Calu3 (cell line): Measurements from ENCODE around the gene LRFN2. TPM values are rescaled to one million over a fixed set of nuclear protein-coding genes. Genes with fewer than 3 reads are reported as not detected.

Source experiments
- BruUV-seq: library from RNA; stranded (reverse); fragments of 400-500 nt; replicated peaks from 2 replicates; lab custom pipeline; 2021; lab: Mats Ljungman, UMichigan
- CTCF ChIA-PET: fragments of 300-600 bp; sonication (Branson Sonifier 250); formaldehyde crosslinking; loops from one replicate; lab custom pipeline; 2022; ENCODE audit warnings: antibody characterized with exemption; lab: Charles Lee
- DNase-seq: peaks from one replicate; pipeline ENCODE4 v3.0.0; 2022
- H3K27ac Mint-ChIP-seq: one replicate; pipeline ENCODE4 v1.8.0; 2022; ENCODE audit warnings: mixed read lengths; ENCODE audit not compliant: unreplicated experiment
- H3K27me3 Mint-ChIP-seq: one replicate; pipeline ENCODE4 v1.8.0; 2022; ENCODE audit warnings: mixed read lengths; ENCODE audit not compliant: unreplicated experiment
- H3K36me3 Mint-ChIP-seq: one replicate; pipeline ENCODE4 v1.8.0; 2022; ENCODE audit warnings: mild to moderate bottlenecking, moderate library complexity, mixed read lengths; ENCODE audit not compliant: insufficient read depth, unreplicated experiment
- H3K4me1 Mint-ChIP-seq: one replicate; pipeline ENCODE4 v1.8.0; 2022; ENCODE audit warnings: mild to moderate bottlenecking, low read depth, mixed read lengths; ENCODE audit not compliant: unreplicated experiment
- H3K4me3 Mint-ChIP-seq: one replicate; pipeline ENCODE4 v1.8.0; 2022; ENCODE audit warnings: mild to moderate bottlenecking, low read depth, moderate library complexity, mixed read lengths; ENCODE audit not compliant: unreplicated experiment
- H3K9me3 Mint-ChIP-seq: one replicate; pipeline ENCODE4 v1.8.0; 2022; ENCODE audit warnings: low read depth, mixed read lengths; ENCODE audit not compliant: unreplicated experiment
- CTCF ChIP-seq: fragments of 200-600 bp; IDR thresholded peaks from one replicate; pipeline ENCODE4 v1.8.0; 2022; ENCODE audit warnings: antibody characterized with exemption; ENCODE audit not compliant: unreplicated experiment
- intact Hi-C: fragments of 100-400 bp; cut with micrococcal nuclease; formaldehyde crosslinking; loops from one replicate; pipeline ENCODE4 v1.10.0; 2022; ENCODE audit not compliant: unreplicated experiment
- total RNA-seq: library from RNA; stranded (reverse); gene quantifications from 2 replicates; pipeline ENCODE4 v1.2.3, GENCODE V29; 2022

The LRFN2 gene
- total RNA-seq, 1 experiment from 2014 or later: not detected

GRCh38 chr6:40350747-40351217 lies 236.4 kb downstream of the LRFN2 start:
- no peak for TF ChIP-seq CTCF
- Mint-ChIP-seq H3K27ac (no peak overlapping the region), H3K27me3 (no peaks in the 10 kb centered on the region), H3K9me3 (no peaks in the 10 kb centered on the region), H3K4me1 (no peaks in the 10 kb centered on the region), H3K4me3 (no peak overlapping the region), H3K36me3 (no peaks in the 10 kb centered on the region)
- intact Hi-C loops: no loop called here
- DNase-seq: no peak
- CTCF ChIA-PET: no interaction called here
- no TSS peak for BruUV-seq

GRCh38 chr6:40349901-40350746 lies 237.0 kb downstream of the LRFN2 start:
- no TSS peak for BruUV-seq
- no peaks in the 10 kb centered on the region for H3K9me3 Mint-ChIP-seq
- no peaks in the 10 kb centered on the region for H3K27me3 Mint-ChIP-seq
- DNase-seq: no peak
- H3K4me3 Mint-ChIP-seq: no peak overlapping the region
- H3K4me1 Mint-ChIP-seq: no peaks in the 10 kb centered on the region
- no peak overlapping the region for H3K27ac Mint-ChIP-seq
- no peak for TF ChIP-seq CTCF
- no peaks in the 10 kb centered on the region for H3K36me3 Mint-ChIP-seq
- intact Hi-C loops: no loop called here
- CTCF ChIA-PET: no interaction called here

GRCh38 chr6:40349123-40349900 lies 237.9 kb downstream of the LRFN2 start:
- intact Hi-C loops: no loop called here
- TF ChIP-seq CTCF: no peak
- no peak overlapping the region for H3K4me3 Mint-ChIP-seq
- H3K4me1 Mint-ChIP-seq: no peaks in the 10 kb centered on the region
- H3K36me3 Mint-ChIP-seq: no peaks in the 10 kb centered on the region
- no peak overlapping the region for H3K27ac Mint-ChIP-seq
- CTCF ChIA-PET: no interaction called here
- H3K27me3 Mint-ChIP-seq: peaks cover 6% of the 10 kb centered on the region
- no TSS peak for BruUV-seq
- no peaks in the 10 kb centered on the region for H3K9me3 Mint-ChIP-seq
- DNase-seq: no peak

GRCh38 chr6:40348591-40348990 lies 238.6 kb downstream of the LRFN2 start:
- BruUV-seq: no TSS peak
- Mint-ChIP-seq H3K4me1 (no peaks in the 10 kb centered on the region), H3K9me3 (no peaks in the 10 kb centered on the region), H3K36me3 (no peaks in the 10 kb centered on the region), H3K27me3 (peaks cover 13% of the 10 kb centered on the region), H3K4me3 (no peak overlapping the region), H3K27ac (no peak overlapping the region)
- TF ChIP-seq CTCF: no peak
- intact Hi-C loops: no loop called here
- no peak for DNase-seq
- CTCF ChIA-PET: no interaction called here
